ENCODE measurements around the gene EPHB2.

DNA sequence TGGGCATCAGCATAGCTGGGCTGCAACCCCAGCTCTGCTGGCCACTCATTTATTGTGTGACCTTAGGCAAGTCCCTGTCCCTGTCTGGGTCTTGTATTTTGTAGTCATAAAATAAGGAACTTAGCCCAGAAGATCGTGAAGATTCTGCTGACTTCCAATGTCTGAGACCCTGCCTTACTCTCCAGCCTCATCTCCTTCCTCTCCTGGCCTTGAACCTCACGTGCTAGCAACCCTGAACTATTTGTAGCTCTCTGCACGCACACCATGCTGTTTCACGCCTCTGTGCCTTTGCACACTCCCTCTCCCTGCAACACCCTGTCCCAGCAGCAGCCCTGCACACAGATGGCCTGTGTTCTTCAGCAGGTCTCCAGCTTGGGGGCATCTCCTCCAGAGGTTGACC lies 140.9 kb downstream of the EPHB2 start:
- no peak for TF ChIP-seq RFX5 (IDR thresholded peaks at IDR 0.05; ENCODE audit: borderline replicate concordance, low read depth, low read length)
- TF ChIP-seq POLR2A (IDR thresholded peaks at IDR 0.05; ENCODE audit: control extremely low read depth in 1 of 2, low read depth in 2 of 2, low read length in 2 of 2): no peak
- no peak for TF ChIP-seq NRF1 (IDR thresholded peaks at IDR 0.05; ENCODE audit: low read depth, low read length)
- no peak for TF ChIP-seq POLR2AphosphoS5 (IDR thresholded peaks at IDR 0.05; ENCODE audit: low read depth, low read length)
- no peak for TF ChIP-seq RAD21 (IDR thresholded peaks at IDR 0.05 in 1 of 2, conservative IDR thresholded peaks at IDR 0.05 in 1 of 2; ENCODE audit: low read depth in 2 of 2, low read length in 2 of 2)
- no peak for TF ChIP-seq ASH2L (IDR thresholded peaks at IDR 0.05; ENCODE audit: low read length)
- TF ChIP-seq, protein P1, sequence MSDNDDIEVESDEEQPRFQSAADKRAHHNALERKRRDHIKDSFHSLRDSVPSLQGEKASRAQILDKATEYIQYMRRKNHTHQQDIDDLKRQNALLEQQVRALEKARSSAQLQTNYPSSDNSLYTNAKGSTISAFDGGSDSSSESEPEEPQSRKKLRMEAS (IDR thresholded peaks at IDR 0.05): no peak
- TF ChIP-seq SIX5 (IDR thresholded peaks at IDR 0.05; ENCODE audit: low read depth, low read length): no peak
- TF ChIP-seq, protein P2, sequence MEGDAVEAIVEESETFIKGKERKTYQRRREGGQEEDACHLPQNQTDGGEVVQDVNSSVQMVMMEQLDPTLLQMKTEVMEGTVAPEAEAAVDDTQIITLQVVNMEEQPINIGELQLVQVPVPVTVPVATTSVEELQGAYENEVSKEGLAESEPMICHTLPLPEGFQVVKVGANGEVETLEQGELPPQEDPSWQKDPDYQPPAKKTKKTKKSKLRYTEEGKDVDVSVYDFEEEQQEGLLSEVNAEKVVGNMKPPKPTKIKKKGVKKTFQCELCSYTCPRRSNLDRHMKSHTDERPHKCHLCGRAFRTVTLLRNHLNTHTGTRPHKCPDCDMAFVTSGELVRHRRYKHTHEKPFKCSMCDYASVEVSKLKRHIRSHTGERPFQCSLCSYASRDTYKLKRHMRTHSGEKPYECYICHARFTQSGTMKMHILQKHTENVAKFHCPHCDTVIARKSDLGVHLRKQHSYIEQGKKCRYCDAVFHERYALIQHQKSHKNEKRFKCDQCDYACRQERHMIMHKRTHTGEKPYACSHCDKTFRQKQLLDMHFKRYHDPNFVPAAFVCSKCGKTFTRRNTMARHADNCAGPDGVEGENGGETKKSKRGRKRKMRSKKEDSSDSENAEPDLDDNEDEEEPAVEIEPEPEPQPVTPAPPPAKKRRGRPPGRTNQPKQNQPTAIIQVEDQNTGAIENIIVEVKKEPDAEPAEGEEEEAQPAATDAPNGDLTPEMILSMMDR (IDR thresholded peaks at IDR 0.05; ENCODE audit: control extremely low read depth in 1 of 3, insufficient read depth in 1 of 3, low read depth in 1 of 3, low read length in 3 of 3): no peak
- TF ChIP-seq SRF (IDR thresholded peaks at IDR 0.05; ENCODE audit: low read depth, low read length): no peak
